GM21825 (cell line): ENCODE data around the gene NTN5.
"Not testable (repeated sequence)": the region's sequence is repeated elsewhere in the genome, so short reads cannot be mapped to it uniquely, and the experiment has no call there.

Experiments
- ATAC-seq: cut with Tn5 transposase; IDR thresholded peaks from one replicate; pipeline ENCODE4 v1.9.1; 2021; ENCODE audit warnings: mild to moderate bottlenecking, moderate library complexity; ENCODE audit not compliant: unreplicated experiment

The NTN5 gene, protein sequence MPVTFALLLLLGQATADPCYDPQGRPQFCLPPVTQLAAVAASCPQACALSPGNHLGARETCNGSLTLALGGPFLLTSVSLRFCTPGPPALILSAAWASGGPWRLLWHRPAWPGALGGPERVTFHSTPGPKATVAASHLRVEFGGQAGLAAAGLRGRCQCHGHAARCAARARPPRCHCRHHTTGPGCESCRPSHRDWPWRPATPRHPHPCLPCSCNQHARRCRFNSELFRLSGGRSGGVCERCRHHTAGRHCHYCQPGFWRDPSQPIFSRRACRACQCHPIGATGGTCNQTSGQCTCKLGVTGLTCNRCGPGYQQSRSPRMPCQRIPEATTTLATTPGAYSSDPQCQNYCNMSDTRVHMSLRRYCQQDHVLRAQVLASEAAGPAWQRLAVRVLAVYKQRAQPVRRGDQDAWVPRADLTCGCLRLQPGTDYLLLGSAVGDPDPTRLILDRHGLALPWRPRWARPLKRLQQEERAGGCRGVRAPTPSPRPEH

DNA sequence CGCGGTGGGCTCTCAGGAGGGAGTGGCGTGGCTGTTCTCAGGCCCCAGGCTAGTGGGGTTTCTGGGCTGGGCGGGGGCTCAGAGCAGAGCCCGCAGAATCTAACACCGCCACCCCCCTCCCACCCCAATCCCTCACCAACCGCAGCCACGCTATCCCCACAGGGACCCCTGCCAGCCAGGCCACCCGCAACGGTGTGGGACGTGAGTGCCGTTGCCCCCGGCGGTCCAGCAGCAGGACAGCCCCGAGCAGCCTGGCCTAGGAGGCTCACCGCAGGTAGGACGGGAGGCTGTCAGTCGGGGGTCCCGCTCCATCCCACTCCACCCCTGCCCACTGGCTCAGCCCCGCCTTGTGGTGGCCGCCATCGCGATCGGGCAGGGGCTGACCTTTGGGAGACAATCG is at the start of gene NTN5:
Gene NTN5 (minus strand): TSS at position 24 of the 400 bp plus-strand sequence. CDS start 2,031 bp downstream, outside the sequence.
- ATAC-seq, result no peak

DNA sequence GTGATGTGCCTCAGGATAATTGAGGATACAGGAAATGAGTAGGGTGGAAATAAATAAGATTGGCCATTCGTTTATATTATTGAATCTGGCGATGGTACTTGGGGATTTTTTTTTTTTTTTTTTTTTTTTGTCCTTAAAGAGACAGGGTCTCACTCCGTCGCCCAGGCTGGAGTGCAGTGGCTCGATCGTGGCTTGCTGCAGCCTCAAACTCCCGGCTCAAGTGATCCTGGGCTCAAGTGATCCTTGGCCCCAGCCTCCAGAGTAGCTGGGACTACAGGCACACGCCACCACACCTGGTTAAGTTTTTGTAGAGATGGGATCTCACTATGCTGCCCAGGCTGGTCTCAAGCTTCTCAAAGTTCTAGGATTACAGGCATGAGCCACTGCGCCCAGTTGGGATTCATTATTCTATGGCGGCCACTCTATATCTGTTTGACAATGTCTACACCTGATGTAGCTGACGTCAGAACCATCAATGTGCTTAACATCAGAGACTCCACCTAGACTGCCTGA is 49.4 kb upstream of the NTN5 start:
- no peak for ATAC-seq

DNA sequence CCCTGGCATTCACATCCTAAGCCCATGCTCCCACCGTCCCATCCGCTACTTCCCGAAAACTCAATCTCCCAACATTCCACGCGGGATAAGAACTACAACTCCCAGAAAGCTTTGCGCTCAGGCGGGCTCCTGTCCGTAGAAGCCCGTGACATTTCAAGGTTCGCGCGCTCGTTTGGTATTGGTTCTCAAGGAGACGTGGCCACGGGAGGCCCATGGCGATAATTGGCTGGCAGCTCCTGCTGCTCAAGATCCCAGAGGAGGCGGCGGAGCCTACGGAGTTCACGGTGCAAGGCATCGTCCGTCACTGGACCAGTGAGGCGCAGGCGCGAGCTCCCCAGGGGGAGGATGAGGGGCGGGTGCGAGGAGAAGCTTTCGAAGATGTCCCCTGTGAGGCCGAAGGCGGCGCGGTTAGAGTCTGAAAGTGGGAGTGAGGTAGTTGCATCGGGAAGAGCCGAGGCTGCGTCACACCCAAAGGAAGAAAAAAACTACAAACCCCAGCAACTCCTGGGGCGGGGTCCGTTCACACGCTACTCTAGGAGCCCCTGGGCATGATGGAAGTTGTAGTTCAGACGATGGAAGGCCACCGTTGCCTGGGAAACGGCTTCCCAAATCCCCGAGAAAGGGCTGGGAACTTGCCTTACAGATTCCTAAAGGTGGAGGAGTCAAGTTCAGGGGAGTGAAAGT is 47.9 kb upstream of the NTN5 start:
- ATAC-seq, result peak; percentile 61

DNA sequence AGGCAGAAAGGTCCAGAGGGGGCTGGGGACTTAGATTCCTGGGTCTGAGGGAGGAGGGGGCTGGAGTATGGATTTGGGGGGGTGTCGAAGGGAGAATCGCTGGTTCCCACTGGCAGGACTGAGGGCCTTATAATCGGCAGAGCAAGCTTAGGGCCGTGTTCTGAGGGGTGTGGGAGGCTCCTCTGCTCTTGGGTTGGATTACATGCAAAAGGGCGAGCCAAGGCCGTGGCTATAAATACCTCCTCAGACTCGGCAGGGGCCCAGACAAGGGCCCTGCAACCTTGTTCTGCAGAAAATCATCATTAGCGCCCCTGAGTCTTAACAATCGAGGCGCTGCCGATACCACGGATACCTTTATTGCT is 47.4 kb upstream of the NTN5 start:
- no peak for ATAC-seq

DNA sequence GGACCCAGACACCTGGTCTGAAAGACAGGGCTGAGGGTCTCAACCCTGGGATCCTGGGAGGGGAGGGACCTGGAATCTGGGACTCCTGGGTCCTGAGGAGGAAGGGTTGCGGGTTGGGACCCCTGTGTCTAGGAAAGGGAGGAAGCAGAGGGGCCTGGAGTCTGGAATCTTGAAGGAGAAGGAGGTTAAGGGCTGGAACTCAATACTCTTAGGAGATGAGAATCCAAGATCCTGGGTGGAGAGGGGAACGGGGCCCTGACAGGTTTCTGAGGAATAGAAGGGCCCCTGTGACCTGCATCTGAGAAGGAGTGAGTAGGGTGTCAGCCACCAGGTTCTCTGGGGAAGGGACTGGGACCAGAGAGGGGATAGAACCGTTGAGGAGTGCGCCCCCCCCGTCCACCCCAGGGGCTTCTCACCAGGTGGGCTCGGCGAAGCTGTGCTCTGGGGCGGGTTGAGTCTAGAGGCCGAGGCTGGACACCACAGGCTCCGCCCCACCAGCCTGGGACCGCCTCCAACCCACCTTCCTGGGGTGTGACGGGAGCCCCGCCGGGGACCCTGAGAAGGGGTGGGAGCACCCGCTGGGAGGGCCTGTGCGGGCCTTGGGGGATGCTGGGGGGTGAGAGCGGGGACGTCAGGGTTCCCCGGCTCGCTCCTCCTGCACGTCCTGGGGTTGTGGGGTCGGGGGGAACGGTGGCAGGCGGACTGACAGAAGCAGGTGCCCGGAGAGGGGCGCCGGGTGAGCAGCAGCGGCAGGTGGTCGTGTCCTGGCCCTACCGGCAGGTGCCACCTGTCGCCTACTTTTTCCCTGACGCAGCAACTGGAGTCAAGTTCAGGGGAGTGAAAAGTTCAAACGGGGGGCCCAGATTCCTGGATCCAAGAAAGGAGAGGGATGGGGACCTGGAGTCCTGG is 46.7 kb upstream of the NTN5 start, which contains the start of gene MAMSTR:
Gene MAMSTR (minus strand): TSS at position 463 of the 909 bp plus-strand sequence. CDS start 694 bp downstream, outside the sequence.
- ATAC-seq, result no peak

DNA sequence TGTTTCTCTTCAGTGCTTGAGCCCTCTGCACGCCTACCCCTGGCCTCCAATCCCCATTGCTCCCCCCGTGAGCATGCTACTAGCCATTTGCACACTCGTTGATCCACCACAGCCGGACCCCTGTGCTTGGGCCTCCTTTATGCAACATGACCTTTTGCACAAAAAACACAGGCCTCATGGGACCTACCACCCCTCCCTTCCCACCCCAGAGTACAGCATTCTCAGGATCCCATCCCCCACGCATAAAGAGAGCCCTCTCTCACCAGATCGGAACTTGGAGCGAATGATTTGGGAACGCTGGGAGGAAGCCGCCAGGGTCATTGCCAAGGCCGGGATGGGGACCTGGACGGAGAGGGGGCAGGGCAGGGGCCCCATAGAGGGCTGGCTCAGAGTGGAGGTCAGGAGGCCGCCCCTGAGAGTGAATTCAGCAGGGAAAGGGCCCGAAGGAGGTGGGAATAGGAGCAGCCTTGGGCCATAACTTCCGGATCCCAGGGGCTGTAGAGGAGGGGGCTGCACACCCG is 46.0 kb upstream of the NTN5 start:
- ATAC-seq, result no peak

DNA sequence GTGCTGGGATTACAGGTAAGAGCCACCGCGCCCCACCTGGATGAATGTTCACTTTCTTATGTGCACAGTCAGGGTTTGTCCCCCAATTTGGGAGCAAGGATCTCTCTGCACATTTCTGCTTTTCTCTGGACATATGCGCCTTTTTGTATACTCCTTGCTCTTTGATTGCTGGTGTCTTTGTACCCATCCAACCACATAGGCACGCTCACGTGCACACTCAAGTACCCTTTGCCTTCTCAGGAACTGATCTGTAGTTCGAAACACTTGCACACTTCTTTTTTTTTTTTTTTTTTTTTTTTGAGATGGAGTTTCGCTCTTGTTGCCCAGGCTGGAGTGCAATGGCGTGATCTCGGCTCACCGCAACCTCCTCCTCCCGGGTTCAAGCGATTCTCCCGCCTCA is 45.3 kb upstream of the NTN5 start:
- ATAC-seq, result not testable (repeated sequence)

DNA sequence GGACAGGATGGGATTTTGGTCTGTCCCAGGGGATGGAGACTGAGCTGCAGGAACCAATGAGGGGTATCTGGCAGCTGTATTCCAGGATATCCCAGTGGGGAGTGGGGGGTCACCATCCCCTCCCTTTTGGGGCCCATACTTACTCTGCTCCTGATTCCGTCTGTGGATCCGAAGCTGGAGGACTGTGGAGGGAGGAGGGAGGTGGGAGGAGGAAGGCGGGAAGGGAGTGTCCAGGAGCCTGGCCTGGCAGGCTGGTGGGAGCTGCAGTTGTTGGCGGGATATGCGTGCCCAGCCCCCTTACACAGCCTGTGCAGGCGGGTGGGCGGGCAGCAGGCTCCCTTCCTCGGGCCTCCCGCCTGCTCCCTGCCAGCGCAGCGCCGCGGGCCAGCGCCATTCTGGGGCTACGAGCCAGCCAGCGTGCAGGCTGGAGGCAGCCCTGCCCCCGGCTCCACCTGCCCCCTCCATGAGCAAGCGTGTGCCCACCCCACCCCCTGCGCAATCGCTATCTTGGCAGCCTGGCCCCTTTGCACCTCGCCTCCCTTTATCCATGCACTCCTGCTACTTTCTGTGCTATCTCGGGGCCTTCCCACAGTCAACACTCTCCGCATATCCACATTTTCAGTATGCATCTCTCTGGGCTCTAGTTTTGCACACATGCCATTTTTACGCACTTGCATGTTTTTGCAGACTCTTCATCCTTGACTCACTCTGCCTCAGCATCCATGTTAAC is 43.9 kb upstream of the NTN5 start:
- ATAC-seq, result no peak

DNA sequence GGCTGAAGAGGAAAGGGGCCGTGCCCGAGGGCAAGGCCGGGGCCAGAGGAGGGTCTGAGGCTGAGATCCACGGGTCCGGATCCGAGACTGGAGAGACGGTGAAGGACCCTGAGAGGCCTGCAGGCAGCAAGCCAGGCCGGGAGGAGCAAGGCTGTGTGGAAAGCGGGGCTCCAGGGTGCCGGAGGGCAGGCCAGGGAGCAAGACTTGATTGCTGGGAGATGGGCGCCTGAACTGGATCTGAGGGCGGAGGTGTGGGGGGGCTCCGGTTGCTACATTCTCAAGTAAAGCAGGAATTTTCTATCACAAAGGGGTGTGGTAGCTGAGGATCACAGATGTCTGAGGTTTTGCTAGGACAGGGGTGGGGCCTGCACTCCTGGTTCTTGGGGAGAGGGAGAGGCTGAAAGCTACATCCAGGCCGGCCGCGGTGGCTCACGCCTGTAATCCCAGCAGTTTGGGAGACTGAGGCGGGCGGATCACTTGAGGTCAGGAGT is 42.9 kb upstream of the NTN5 start:
- no peak for ATAC-seq

DNA sequence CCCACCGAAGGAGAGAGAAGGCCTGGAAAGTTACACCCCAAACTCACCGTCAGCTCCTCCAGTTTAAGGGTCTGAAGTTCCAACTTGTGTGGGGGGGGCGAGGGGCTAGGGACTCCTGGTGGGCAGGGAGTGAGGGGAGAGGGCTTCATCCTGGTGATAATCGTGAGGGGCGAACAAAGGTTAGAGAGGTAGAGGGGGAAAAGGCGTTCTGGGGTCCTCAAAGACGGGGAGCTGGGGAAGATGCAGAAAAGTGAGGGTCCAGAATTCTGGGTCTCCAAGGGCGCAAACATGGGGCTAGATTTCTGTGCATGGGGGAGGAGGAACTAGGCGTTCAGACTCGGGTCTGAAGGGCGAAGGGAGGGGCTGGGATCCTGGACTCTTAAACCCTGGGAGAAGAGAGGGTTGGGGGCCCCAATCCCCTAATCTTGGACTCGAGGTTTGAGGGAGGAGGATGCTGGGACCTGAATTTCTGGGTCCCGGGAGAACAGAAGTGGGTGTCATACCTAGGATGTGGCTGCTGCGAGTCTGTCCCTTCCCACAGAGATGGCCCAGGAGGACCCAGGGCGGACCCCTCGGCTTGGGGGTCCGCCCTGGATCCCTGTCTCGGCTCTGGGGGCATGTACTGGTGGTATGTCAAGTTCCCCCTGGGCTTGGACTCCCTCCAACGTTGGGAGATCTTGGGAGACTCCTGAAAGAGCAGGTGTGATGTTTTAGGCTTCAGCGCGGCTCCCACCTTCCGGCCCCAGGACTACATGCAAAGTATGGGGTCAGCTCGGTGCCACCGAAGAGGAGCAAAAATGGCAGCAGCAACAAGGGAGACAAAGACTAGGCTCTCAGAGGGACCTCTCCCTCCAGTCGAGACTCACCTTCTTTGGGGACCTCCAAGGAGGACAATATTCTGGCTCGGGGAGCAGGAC is 42.2 kb upstream of the NTN5 start:
- ATAC-seq, result no peak

DNA sequence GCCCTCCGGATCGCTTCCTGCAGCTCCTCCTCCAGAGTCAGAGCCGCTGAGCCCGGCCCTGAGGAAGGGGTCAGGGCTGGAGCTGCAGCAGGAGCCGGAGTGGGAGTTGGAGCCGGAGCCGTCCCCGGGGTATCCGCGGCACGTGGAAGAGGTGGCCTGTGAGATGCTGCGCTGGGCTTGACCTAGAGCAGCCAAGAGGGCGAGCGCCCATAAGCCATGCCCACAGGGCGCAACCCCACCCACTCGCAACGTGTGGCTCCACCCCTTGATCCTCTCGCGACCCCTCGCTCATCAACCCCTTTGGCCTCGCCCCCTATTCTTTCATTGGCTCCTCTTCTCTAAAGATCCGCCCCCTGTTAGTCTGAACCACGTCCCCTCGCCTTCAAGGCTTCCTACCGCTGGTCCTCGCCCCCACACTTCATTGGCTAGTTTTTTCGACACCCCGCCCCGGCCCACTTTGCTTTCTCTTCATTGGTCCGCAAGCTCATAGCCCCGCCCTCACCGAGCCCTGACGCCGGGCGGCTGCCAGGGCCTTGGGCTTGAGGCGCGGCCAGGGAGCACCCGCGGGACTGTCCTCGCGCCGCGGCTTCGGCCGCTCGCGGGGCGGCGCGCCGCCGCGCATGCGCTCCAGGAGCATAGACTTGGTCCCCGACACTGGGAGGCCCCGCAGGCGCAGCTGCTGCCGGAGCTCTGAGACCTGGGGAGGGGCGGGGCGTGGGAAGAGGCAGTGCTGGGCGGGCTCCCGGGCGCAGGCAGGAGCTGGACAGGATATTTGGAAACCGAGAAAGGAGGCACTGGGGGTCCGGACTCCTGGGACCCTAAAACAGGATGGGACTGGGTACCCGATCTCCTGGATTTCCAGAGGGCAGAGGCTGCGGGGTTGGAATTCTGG is 41.3 kb upstream of the NTN5 start:
- ATAC-seq, result peak; percentile 73

DNA sequence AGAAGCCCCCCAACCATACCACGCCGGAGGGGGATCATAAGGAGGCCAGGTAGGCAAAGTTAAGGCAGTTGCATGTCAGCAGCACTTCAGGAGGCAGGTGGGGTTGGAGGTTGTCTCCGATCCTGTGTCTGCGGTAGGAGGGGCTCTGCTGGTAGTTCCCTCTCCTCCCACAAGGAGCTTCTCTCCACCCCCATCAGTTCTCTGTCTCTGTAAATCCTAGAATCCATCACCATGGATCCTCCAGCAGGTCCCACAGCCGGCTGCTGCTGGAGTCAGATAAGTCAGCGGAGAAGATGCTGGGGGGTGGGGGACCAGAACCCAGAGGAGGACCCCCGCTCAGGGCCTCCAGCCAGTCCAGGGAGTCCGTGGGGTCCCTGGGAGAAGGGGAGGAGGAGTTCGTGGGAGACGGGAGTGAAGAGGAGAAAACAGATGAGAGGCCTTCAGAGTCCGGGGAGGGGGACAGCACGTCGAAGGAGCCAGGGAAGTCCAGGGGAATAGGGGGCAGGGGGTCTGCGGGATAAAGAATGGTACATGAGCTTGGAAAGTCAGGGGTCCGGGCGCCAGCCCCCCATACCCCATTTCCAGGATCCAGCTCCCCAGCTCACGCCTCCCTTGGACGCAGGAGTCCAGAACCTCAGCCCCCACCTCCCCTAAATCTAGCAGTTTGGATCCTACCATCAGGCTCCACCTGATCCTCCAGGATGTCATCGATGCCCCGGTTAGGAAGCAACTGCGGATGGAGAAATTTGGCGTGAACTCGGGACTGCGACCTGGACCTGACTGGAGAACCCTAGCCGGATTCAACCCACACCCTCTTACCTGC is 40.4 kb upstream of the NTN5 start:
- ATAC-seq, result no peak

DNA sequence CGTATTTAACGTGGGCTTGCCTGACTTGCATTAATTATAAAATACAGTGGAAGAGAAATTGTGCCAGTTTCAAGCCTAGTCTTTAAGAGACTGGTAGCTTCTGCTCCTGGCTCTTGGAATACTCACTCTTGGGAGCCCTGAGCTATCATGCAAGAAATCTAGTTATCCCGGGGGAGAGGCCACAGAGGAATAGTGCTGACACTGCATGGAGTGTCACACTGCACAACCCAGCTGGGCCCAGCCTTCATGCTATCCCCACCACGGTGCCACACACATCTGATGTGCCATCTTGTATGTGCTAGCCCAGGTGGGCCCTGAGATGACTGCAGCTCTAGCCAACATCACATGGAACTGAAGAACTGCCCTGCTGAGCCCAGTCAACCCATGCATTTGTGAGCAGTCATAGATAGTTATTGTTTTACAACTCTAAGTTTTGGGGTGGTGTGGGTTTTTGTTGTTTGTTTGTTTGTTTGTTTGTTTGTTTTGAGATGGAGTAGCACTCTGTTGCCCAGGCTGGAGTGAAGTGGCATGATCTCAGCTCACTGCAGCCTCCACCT is 38.4 kb upstream of the NTN5 start:
- ATAC-seq, result no peak

DNA sequence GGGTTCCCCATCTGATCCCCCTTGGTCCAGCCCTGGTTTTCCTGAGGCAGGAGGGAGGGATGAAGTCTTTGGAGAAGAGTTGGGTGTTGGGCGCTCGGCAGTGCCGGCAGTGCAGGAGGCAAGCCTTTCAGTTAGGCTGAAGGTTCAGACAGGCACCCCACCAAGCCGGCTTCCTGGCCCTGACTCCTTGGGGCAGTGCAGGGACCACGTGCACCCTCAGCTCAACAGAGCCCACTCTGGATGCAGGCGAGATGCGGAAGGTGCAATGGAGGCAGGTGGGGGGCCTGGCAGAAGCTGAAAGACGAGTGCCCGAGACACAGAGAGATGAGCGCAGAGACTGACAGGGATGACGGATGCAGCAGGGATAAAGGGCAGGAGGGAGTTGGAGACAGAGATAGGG is 35.7 kb upstream of the NTN5 start:
- no peak for ATAC-seq

DNA sequence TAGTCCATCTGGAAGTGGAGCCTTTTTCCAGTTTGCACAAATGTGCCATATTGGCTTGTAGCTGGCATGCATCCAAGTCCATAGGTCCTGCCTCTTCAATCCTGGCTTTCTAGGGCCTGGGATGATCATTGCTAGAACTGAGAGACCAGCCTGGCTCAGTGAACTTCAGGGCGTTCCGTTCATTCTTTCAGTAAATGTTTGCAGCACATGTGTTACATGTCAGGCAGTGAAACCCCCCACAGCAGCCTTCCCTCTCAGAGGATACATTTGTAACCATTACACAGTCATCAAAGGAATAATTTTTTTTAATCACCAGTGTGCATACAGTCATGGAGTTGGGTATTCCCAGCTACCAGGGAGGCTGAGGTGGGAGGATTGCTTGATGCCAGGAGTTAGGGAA is 32.6 kb upstream of the NTN5 start:
- ATAC-seq, result no peak

DNA sequence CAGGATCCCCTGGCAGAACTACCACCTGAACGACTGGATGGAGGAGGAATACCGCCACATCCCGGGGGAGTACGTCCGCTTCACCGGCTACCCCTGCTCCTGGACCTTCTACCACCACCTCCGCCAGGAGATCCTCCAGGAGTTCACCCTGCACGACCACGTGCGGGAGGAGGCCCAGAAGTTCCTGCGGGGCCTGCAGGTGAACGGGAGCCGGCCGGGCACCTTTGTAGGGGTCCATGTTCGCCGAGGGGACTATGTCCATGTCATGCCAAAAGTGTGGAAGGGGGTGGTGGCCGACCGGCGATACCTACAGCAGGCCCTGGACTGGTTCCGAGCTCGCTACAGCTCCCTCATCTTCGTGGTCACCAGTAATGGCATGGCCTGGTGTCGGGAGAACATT is 30.5 kb upstream of the NTN5 start:
- no peak for ATAC-seq

DNA sequence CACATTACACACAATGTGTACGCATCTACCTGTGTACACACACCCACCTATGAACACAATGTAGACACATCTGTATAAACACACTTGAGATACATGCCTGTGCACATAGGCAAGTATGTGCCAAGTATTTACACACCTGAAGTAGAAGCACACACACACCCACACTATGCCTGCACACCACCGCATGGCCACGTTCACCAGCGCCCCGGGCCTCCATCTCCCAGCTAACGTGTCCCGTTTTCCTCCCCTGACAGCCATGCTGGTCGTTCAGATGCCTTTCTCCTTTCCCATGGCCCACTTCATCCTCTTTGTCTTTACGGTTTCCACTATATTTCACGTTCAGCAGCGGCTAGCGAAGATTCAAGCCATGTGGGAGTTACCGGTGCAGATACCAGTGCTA is 29.9 kb upstream of the NTN5 start:
- ATAC-seq, result no peak
